KMS-11 (cell line): ENCODE data around the gene CDCA8.

Experiments
- H2AFZ ChIP-seq: fragments of 200-600 bp; sonication (generic); 2 replicates; pipeline ENCODE4 v1.6.1; 2016; ENCODE audit warnings: antibody characterized with exemption, mixed run types, low read depth
- H3K27ac ChIP-seq: fragments of 200-600 bp; sonication (generic); 2 replicates; pipeline ENCODE4 v1.6.1; 2016; ENCODE audit warnings: mild to moderate bottlenecking, mixed run types
- H3K27me3 ChIP-seq: fragments of 200-600 bp; sonication (generic); 2 replicates; pipeline ENCODE4 v1.6.1; 2017; ENCODE audit warnings: mild to moderate bottlenecking, low read depth, mixed run types, moderate library complexity; ENCODE audit not compliant: insufficient read depth
- H3K36me3 ChIP-seq: fragments of 200-600 bp; sonication (generic); 2 replicates; pipeline ENCODE4 v1.6.1; 2017; ENCODE audit warnings: mild to moderate bottlenecking, mixed run types; ENCODE audit not compliant: insufficient read depth
- H3K4me1 ChIP-seq: fragments of 200-600 bp; sonication (generic); 2 replicates; pipeline ENCODE4 v1.6.1; 2016; ENCODE audit warnings: mild to moderate bottlenecking, low read depth, mixed run types; ENCODE audit not compliant: poor library complexity, severe bottlenecking
- H3K4me2 ChIP-seq: fragments of 200-600 bp; sonication (generic); 2 replicates; pipeline ENCODE4 v1.7.0; 2016; ENCODE audit warnings: mild to moderate bottlenecking, mixed run types
- H3K4me3 ChIP-seq: fragments of 200-600 bp; sonication (generic); IDR thresholded peaks from 2 replicates; pipeline ENCODE4 v1.6.1; 2017; ENCODE audit warnings: low read depth, low read length, mixed read lengths; ENCODE audit not compliant: insufficient read depth
- H3K79me2 ChIP-seq: fragments of 200-600 bp; sonication (generic); 2 replicates; pipeline ENCODE4 v1.6.1; 2016; ENCODE audit warnings: low read depth, mixed run types; ENCODE audit not compliant: insufficient read depth
- H3K9ac ChIP-seq: fragments of 200-600 bp; sonication (generic); 2 replicates; pipeline ENCODE4 v1.6.1; 2016; ENCODE audit warnings: mild to moderate bottlenecking, mixed run types
- H4K20me1 ChIP-seq: fragments of 200-600 bp; sonication (generic); 2 replicates; pipeline ENCODE4 v1.6.1; 2016; ENCODE audit warnings: mild to moderate bottlenecking, mixed run types; ENCODE audit not compliant: insufficient read depth
- CTCF ChIP-seq: fragments of 200-600 bp; sonication (generic); conservative IDR thresholded peaks from 2 replicates; pipeline ENCODE4 v1.6.1; 2017; ENCODE audit warnings: low read depth, mild to moderate bottlenecking, antibody characterized with exemption, low read length, moderate library complexity, mixed read lengths

The CDCA8 gene

GRCh38 chr1:37656026-37656425, 36.3 kb upstream of the CDCA8 start:
- Histone ChIP-seq H3K4me2 (no peak overlapping the region), H3K9ac (no peak overlapping the region), H2AFZ (no peak overlapping the region), H4K20me1 (no peaks in the 10 kb centered on the region), H3K4me1 (no peaks in the 10 kb centered on the region), H3K36me3 (no peaks in the 10 kb centered on the region), H3K27me3 (no peaks in the 10 kb centered on the region), H3K27ac (no peak overlapping the region), H3K4me3 (no peak overlapping the region), H3K79me2 (no peaks in the 10 kb centered on the region)
- TF ChIP-seq CTCF, result no peak

- H3K79me2 ChIP-seq, result no peaks in the 10 kb centered on the region
- TF ChIP-seq CTCF, result no peak
- H3K4me2 ChIP-seq, result no peak overlapping the region
- H4K20me1 ChIP-seq, result no peaks in the 10 kb centered on the region
- H3K9ac ChIP-seq, result no peak overlapping the region
- H3K27me3 ChIP-seq, result no peaks in the 10 kb centered on the region
- no peak overlapping the region for H3K4me3 ChIP-seq
- H3K36me3 ChIP-seq, result no peaks in the 10 kb centered on the region
- H3K4me1 ChIP-seq, result no peaks in the 10 kb centered on the region
- H2AFZ ChIP-seq, result no peak overlapping the region
- H3K27ac ChIP-seq, result no peak overlapping the region
Measured at GRCh38 chr1:37656881-37657280, 35.4 kb upstream of the CDCA8 start.

- TF ChIP-seq CTCF, result no peak
- Histone ChIP-seq H3K27me3 (no peaks in the 10 kb centered on the region), H3K36me3 (no peaks in the 10 kb centered on the region), H3K27ac (no peak overlapping the region), H4K20me1 (no peaks in the 10 kb centered on the region), H3K79me2 (no peaks in the 10 kb centered on the region), H3K4me3 (no peak overlapping the region), H3K4me2 (no peak overlapping the region), H2AFZ (no peak overlapping the region), H3K4me1 (no peaks in the 10 kb centered on the region), H3K9ac (no peak overlapping the region)
Measured at GRCh38 chr1:37657620-37658412, 34.5 kb upstream of the CDCA8 start.

GRCh38 chr1:37658486-37658885, 33.8 kb upstream of the CDCA8 start:
- no peaks in the 10 kb centered on the region for H3K4me1 ChIP-seq
- no peaks in the 10 kb centered on the region for H4K20me1 ChIP-seq
- H3K4me2 ChIP-seq, result no peak overlapping the region
- H3K4me3 ChIP-seq, result no peak overlapping the region
- no peaks in the 10 kb centered on the region for H3K79me2 ChIP-seq
- H3K27ac ChIP-seq, result no peak overlapping the region
- no peaks in the 10 kb centered on the region for H3K36me3 ChIP-seq
- H2AFZ ChIP-seq, result no peak overlapping the region
- no peaks in the 10 kb centered on the region for H3K27me3 ChIP-seq
- no peak overlapping the region for H3K9ac ChIP-seq
- no peak for TF ChIP-seq CTCF
